ENCODE data around the gene FBXL14.
A peak's percentile ranks its signal among the peaks of the same experiment; 100 is the strongest.

FBXL14 gene

DNA sequence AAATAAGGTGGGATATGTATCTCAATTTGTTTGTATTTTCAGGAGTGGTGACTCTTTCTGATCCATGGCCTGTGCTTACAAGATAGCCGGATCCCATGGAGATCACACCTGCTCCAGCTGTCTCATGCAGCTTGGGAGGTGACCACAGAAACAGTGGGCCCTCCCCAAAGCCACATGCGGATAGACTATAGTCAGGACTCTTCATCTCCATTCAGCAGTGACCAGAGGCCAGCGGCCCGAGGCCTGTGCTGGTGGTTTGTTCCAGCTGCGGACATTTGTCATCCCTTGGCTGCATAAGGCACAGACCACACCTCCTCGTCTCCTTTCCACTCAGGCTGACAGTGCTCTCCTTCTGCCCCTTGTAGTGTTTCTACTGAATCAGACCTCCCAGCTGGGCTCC, 20.0 kb upstream of the FBXL14 start:
- H3K27ac ChIP-seq, result no peak overlapping the region
- H3K4me2 ChIP-seq, result no peak overlapping the region
- no peak for TF ChIP-seq Cebpa-rat (IDR thresholded peaks at IDR 0.05)

DNA sequence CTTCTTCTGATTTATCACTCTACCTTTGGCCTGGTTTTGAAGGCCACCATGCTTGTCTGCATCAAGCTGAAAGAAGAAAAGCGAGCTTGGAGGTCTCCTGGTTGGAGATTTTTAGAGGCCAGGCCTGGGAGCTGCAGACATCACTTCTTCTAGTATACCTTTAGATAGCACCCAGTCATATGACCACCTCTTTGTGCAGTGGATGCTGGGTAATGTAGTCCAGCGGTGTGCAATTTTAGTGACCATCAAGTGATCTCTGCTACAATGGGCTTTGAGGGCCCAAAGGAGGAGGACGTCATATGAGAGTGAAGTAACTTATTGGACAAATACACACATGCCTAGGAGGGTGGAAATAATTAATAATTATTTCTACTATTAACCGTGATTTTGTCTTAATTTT, 19.5 kb upstream of the FBXL14 start:
- no peaks in the 10 kb centered on the region for H3K36me3 ChIP-seq
- H3K4me1 ChIP-seq, result peaks cover 15 to 70% (median 24%) of the 10 kb centered on the region in 10 experiments
- no peak for TF ChIP-seq Cebpa-rat (IDR thresholded peaks at IDR 0.05)
- H4K20me1 ChIP-seq, result no peaks in the 10 kb centered on the region; a peak in 1 of 22 replicates
- H3K27me3 ChIP-seq, result no peaks in the 10 kb centered on the region
- H3K9me3 ChIP-seq (replicated peaks in 1 of 11), result no peaks in the 10 kb centered on the region
- no peak overlapping the region for H3K27ac ChIP-seq
- H3K4me2 ChIP-seq, result no peak overlapping the region
- H3K4me3 ChIP-seq, result no peak overlapping the region
- H3K9ac ChIP-seq, result no peak overlapping the region

More for the DNA sequence above, 20.0 kb upstream of the FBXL14 start:
- Histone ChIP-seq H3K9ac (no peak overlapping the region), H3K4me1 (peaks cover 11 to 70% (median 22%) of the 10 kb centered on the region in 10 experiments), H3K9me3 (replicated peaks in 1 of 11) (no peaks in the 10 kb centered on the region), H3K4me3 (no peak overlapping the region), H3K36me3 (no peaks in the 10 kb centered on the region), H4K20me1 (no peaks in the 10 kb centered on the region; a peak in 1 of 22 replicates), H3K27me3 (no peaks in the 10 kb centered on the region)

DNA sequence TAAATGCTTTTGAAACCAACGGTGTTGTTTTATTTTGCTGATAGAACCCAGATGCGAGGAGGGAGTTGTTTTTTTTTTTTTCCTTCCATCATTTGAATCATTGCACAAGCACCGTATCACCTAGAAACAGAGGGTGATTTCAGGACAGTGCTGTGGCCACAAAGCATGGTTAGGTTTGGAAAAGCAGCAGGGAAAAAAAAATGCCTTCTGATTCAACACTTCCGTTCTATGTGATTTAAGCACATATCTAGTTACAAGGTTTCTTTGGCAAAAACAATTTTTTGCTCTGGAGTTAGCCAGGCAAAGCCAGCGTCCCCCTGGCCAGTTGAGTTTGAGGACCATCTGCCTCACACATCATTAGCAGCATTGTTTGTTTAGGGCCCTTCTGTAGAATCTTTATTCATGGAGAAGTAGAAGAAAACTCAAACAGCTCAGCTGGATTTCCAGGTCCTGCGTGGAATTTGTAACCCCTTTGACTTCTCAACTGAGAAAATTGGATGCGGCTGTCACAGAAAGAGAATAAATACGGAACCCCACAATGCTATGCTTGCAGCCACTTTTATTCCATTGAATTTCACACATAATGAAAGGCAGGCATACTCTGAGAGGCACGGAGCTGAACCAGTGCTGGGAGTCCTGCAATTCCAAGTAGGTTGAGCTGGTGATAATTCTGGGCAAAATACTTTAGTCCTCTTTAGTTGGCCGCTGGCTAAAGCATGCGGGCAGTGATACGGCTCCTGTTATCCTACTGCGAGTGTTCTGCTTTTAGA, 17.6 kb upstream of the FBXL14 start:
- H3K27me3 ChIP-seq, result no peaks in the 10 kb centered on the region
- no peaks in the 10 kb centered on the region; a peak in 1 of 22 replicates for H4K20me1 ChIP-seq
- no peaks in the 10 kb centered on the region for H3K9me3 ChIP-seq (replicated peaks in 1 of 11)
- H3K4me1 ChIP-seq, result peaks cover 20 to 70% (median 28%) of the 10 kb centered on the region in 10 experiments
- H3K9ac ChIP-seq, result no peak overlapping the region
- no peak overlapping the region for H3K27ac ChIP-seq
- TF ChIP-seq Cebpa-rat (IDR thresholded peaks at IDR 0.05), result no peak
- no peak overlapping the region for H3K4me2 ChIP-seq
- no peaks in the 10 kb centered on the region for H3K36me3 ChIP-seq
- no peak overlapping the region for H3K4me3 ChIP-seq

DNA sequence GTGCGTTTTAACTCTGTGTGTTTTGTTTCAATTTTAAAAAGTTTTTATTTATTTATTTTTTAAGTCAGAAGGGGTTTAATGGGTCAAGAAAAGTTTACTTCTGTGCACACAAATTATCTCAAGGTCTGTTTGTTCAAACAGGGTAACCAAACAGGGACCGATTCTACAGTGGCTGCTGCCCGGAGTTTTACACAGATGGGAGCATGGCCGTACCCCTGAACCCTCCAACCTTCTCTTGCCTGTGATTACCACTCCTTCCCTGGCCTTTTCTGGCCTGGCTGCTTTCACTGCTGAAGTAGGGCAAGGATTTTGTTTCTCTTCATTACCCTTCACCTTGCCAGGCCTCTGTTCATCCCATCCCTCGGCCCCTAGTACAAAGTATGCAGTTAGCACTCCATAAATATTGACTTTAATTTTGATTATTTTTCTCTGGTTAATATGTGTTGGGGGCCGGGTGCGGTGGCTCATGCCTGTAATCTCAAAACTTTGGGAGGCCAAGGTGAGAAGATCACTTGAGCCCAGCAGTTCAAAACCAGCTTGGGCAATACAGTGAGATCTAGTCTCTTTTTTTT, 15.8 kb upstream of the FBXL14 start:
- no peaks in the 10 kb centered on the region for H4K20me1 ChIP-seq
- H3K27me3 ChIP-seq, result peaks cover 0 to 4% (median 0%) of the 10 kb centered on the region in 11 experiments; a peak in 1 of 22 replicates
- no peaks in the 10 kb centered on the region for H3K9me3 ChIP-seq (replicated peaks in 1 of 11)
- peaks cover 23 to 65% (median 31%) of the 10 kb centered on the region in 10 experiments for H3K4me1 ChIP-seq
- no peak overlapping the region for H3K9ac ChIP-seq
- no peak overlapping the region for H3K27ac ChIP-seq
- no peaks in the 10 kb centered on the region for H3K36me3 ChIP-seq
- H3K4me2 ChIP-seq, result peak overlapping the region in 1 of 11 experiments; percentile 89; a peak in 1 of 22 replicates
- no peak overlapping the region for H3K4me3 ChIP-seq
- no peak for TF ChIP-seq Cebpa-rat (IDR thresholded peaks at IDR 0.05)

DNA sequence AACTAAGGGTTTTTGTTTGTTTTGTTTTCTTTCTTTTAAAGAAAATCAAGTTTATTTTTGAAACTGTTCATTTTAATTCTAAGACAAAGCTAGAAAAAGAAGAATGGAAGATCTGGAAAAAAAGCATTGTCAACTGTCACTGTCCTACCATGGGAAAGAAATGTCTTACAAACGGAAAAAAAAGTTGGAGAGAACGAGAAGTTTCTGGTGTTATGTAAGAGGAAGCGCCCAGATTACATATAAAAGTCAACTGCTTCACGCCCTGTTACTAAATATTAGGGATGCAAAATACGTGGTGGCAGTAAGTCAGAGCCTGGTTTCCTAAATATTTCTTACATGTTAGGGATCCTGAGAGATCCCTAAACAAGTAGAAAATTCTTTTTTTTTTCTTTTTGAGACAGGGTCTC, 14.3 kb upstream of the FBXL14 start:
- Histone ChIP-seq H3K36me3 (no peaks in the 10 kb centered on the region), H3K4me2 (peak overlapping the region; percentile 6 to 91 (median 55); a peak in 20 of 22 replicates), H3K9ac (peak overlapping the region in 2 of 11 experiments; percentile 1 to 22; a peak in 2 of 22 replicates), H3K27me3 (peaks cover 0 to 4% (median 0%) of the 10 kb centered on the region in 11 experiments; a peak in 1 of 22 replicates), H3K9me3 (replicated peaks in 1 of 11) (no peaks in the 10 kb centered on the region), H3K27ac (peak overlapping the region in 6 of 11 experiments; percentile 29 to 65 (median 62); a peak in 9 of 22 replicates), H3K4me3 (no peak overlapping the region), H4K20me1 (no peaks in the 10 kb centered on the region), H3K4me1 (peaks cover 23 to 71% (median 32%) of the 10 kb centered on the region in 10 experiments)
- TF ChIP-seq Cebpa-rat (IDR thresholded peaks at IDR 0.05), result no peak

DNA sequence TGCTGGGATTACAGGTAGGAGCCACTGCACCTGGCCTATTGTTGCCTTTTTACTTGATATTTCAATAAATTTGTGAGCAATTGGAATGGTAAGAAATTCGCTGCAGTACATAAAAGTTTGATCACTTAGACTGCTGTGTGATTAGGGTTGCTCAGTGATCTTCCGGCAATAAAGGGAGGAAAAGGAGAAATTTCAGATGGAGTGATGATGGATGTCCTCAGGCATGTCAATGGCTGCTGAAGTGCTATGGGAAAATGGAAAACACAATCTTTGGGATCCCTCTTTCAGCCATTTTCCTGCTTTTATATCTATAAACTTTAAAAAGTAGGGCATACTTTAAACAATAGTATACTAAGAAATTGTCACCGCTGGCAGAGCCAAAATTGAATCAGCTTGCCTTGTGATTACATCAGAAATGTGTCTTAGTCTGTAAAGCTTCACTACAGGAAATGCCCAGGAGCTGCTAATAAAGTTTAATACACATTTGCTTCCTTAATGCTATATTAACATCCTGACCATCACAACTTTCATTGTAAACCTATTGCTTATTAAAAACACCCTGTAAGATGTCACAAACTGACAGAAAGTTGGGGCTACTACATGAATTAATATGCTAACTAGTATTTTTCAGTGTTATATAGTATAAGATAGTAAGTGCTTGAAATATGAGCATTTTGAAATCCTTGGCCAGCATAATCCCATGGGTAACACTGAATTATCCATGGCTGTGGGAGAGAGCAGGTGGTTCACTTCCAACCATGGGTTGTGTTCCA, 13.7 kb upstream of the FBXL14 start:
- Histone ChIP-seq H3K36me3 (no peaks in the 10 kb centered on the region), H3K4me3 (no peak overlapping the region), H3K4me2 (peak overlapping the region; percentile 6 to 91 (median 55); a peak in 20 of 22 replicates), H3K9ac (peak overlapping the region in 2 of 11 experiments; percentile 1 to 22; a peak in 2 of 22 replicates), H3K9me3 (replicated peaks in 1 of 11) (no peaks in the 10 kb centered on the region), H4K20me1 (no peaks in the 10 kb centered on the region), H3K27ac (peak overlapping the region in 6 of 11 experiments; percentile 24 to 65 (median 62); a peak in 8 of 22 replicates), H3K4me1 (peaks cover 23 to 77% (median 32%) of the 10 kb centered on the region in 10 experiments), H3K27me3 (peaks cover 0 to 4% (median 0%) of the 10 kb centered on the region in 11 experiments; a peak in 1 of 22 replicates)
- TF ChIP-seq Cebpa-rat (IDR thresholded peaks at IDR 0.05), result no peak

DNA sequence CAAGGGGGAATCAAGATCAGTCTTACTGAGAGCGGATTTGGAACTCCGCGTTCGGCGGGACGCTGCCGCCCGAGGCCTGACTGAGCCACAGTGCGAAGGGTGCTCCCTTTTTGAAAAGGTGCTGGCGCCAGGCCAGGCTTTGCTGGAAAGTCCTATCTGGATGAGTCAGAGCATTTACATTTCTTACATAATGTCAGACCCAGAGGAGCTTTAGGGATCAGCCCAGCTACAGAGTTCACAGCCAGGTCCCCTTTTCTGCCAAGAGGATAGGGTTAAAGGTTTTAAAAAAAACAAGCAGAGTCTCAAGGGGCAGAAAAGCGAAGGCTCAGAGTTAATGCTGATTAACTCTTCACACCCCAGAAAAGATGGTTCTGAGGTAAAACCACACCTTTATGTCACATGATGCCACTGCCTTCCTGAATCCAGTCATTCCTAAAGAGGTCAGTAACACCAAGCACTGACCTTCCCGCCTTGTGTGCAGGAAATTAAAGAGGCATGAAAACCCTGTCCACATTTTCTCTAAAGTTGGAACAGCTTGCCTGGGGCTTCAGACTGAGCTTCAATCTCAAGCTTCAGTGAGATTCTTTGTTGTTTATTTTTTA, 11.7 kb upstream of the FBXL14 start:
- Histone ChIP-seq H4K20me1 (no peaks in the 10 kb centered on the region), H3K27ac (peak overlapping the region in 7 of 11 experiments; percentile 11 to 79 (median 66); a peak in 10 of 22 replicates), H3K4me1 (peaks cover 38 to 92% (median 49%) of the 10 kb centered on the region in 10 experiments), H3K9ac (peak overlapping the region in 10 of 11 experiments; percentile 45 to 73 (median 68); a peak in 18 of 22 replicates), H3K27me3 (peaks cover 0 to 4% (median 0%) of the 10 kb centered on the region in 11 experiments; a peak in 1 of 22 replicates), H3K9me3 (replicated peaks in 1 of 11) (no peaks in the 10 kb centered on the region), H3K36me3 (no peaks in the 10 kb centered on the region), H3K4me3 (peak overlapping the region in 9 of 10 experiments; percentile 40 to 66 (median 49); a peak in 14 of 20 replicates), H3K4me2 (peak overlapping the region; percentile 87 to 97 (median 89))
- no peak for TF ChIP-seq Cebpa-rat (IDR thresholded peaks at IDR 0.05)
